Mesothelial cell of epicardium (in vitro differentiated cells): Measurements from ENCODE around the gene PDZD4. TPM values are rescaled to one million over a fixed set of nuclear protein-coding genes. Genes with fewer than 3 reads are reported as not detected.

Experiments used
- DNase-seq, 2 experiments: peaks; one replicate each; pipeline ENCODE4 v3.0.0; 2021; ENCODE audit warnings: low spot score in 2 of 2; ENCODE audit not compliant: unreplicated experiment in 2 of 2
- H3K27ac Mint-ChIP-seq: 2 replicates; pipeline ENCODE4 v1.8.0; 2021; ENCODE audit warnings: mixed read lengths
- H3K27me3 Mint-ChIP-seq: 2 replicates; pipeline ENCODE4 v1.8.0; 2021; ENCODE audit warnings: low read depth, mixed read lengths
- H3K36me3 Mint-ChIP-seq: 2 replicates; pipeline ENCODE4 v1.8.0; 2021; ENCODE audit warnings: mixed read lengths
- H3K4me1 Mint-ChIP-seq: 2 replicates; pipeline ENCODE4 v1.8.0; 2021; ENCODE audit warnings: mixed read lengths
- H3K4me3 Mint-ChIP-seq: 2 replicates; pipeline ENCODE4 v1.8.0; 2021; ENCODE audit warnings: mild to moderate bottlenecking, moderate library complexity, mixed read lengths
- H3K9me3 Mint-ChIP-seq: 2 replicates; pipeline ENCODE4 v1.8.0; 2021; ENCODE audit warnings: mixed read lengths
- total RNA-seq: library from RNA; stranded (reverse); gene quantifications from 3 replicates; pipeline ENCODE4 v1.2.1, GENCODE V29; 2021
- TF ChIP-seq, protein P1 (sequence below): fragments of 200-600 bp; sonication (generic); IDR thresholded peaks from one replicate; pipeline ENCODE4 v1.5.0; 2021; ENCODE audit warnings: antibody characterized with exemption; ENCODE audit not compliant: unreplicated experiment

Gene PDZD4
- total RNA-seq, 1 donor from 2014 or later = 7.6 TPM

DNA sequence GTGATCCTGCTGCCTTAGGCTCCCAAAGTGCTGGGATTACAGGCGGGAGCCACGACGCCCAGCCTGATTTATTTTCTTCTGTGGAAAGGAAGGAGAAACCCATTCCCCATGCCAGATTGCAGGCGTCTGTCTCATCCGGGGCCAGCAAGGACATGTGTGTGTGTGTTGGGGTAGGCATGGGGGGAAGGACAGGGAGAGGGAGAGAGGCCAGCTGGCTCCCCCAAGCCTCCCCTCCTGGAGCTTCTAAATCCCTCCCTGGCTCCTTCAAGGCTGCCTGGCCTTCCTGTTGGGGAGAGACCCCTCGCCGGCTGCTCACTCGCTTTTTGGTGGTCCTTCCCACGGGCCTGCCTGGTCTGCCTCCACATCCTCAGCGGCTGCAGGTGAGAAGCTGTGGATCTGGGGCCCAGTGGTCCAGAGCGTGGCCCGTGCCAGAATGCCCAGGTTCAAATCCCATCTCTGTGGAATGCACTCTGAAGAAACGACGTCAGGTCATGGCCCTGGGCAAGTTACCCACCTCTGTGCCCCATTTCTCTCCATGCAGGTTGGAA, 67.6 kb downstream of the PDZD4 start:
- Mint-ChIP-seq H3K27ac (no peak overlapping the region), H3K36me3 (no peaks in the 10 kb centered on the region), H3K4me1 (peaks cover 10% of the 10 kb centered on the region), H3K9me3 (no peaks in the 10 kb centered on the region), H3K4me3 (no peak overlapping the region), H3K27me3 (no peaks in the 10 kb centered on the region)
- TF ChIP-seq, protein P1, sequence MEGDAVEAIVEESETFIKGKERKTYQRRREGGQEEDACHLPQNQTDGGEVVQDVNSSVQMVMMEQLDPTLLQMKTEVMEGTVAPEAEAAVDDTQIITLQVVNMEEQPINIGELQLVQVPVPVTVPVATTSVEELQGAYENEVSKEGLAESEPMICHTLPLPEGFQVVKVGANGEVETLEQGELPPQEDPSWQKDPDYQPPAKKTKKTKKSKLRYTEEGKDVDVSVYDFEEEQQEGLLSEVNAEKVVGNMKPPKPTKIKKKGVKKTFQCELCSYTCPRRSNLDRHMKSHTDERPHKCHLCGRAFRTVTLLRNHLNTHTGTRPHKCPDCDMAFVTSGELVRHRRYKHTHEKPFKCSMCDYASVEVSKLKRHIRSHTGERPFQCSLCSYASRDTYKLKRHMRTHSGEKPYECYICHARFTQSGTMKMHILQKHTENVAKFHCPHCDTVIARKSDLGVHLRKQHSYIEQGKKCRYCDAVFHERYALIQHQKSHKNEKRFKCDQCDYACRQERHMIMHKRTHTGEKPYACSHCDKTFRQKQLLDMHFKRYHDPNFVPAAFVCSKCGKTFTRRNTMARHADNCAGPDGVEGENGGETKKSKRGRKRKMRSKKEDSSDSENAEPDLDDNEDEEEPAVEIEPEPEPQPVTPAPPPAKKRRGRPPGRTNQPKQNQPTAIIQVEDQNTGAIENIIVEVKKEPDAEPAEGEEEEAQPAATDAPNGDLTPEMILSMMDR = no peak
- DNase-seq = no peak

DNA sequence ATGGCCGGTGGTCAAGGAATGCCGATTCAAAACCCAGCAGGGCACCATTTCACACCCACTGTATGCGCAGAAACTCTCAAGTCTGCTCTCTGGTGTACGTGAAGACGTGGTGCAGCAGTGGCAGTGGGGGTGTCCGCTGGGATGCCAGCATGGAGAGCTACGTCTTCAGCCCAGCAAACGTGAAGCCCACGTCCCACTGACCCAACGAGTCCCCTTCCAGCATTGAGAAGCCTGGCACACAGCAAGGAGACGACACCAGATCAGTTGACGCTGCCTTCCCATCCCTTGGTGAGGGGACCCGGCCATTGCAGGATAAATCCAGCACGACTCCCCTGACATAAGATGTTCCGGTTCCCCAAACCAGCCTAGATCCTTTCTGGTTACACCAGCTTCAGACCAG, 68.5 kb downstream of the PDZD4 start:
- H3K27me3 Mint-ChIP-seq = no peaks in the 10 kb centered on the region
- no peak overlapping the region for H3K27ac Mint-ChIP-seq
- H3K36me3 Mint-ChIP-seq = no peaks in the 10 kb centered on the region
- no peaks in the 10 kb centered on the region for H3K9me3 Mint-ChIP-seq
- H3K4me1 Mint-ChIP-seq = peaks cover 10% of the 10 kb centered on the region
- no peak for DNase-seq
- TF ChIP-seq, protein P1 = no peak
- no peak overlapping the region for H3K4me3 Mint-ChIP-seq

DNA sequence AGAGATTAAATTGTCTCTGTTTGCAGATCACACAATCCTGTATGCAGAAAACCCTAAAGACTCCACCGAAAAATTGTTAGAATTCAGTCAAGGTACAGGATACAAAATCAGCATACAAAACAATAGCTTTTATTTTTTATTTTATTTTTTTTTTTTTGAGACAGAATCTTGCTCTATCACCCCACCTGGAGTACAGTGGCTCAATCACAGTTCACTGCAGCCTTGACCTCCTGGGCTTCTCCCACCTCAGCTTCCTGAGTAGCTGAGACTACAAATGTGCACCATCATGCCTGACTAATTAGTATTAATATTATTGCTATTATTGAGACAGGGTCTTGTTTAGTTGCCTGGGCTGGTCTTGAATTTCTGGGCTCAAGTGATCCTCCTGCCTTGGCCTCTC, 75.2 kb downstream of the PDZD4 start:
- Mint-ChIP-seq H3K4me3 (no peak overlapping the region), H3K9me3 (peaks cover 19% of the 10 kb centered on the region), H3K27me3 (no peaks in the 10 kb centered on the region), H3K4me1 (no peaks in the 10 kb centered on the region), H3K36me3 (peaks cover 6% of the 10 kb centered on the region), H3K27ac (no peak overlapping the region)
- no peak for DNase-seq
- TF ChIP-seq, protein P1 = no peak

Other genes starting within 250 kb of the PDZD4 start
- 17.2 to 19.1 TPM (median 17.3 TPM) in 3 replicates for gene CCNQ, start 231.4 kb downstream of the PDZD4 start, total RNA-seq
- 3.5 to 4.2 TPM (median 3.7 TPM) in 3 replicates for gene DUSP9, start 183.3 kb downstream of the PDZD4 start, total RNA-seq
- 28.2 to 35.1 TPM (median 28.5 TPM) in 3 replicates for gene PNCK, start 156.7 kb downstream of the PDZD4 start, total RNA-seq
- gene SLC6A8, start 142.6 kb downstream of the PDZD4 start, total RNA-seq = 65.3 to 68.0 TPM (median 65.6 TPM) in 3 replicates
- gene BCAP31, start 106.2 kb downstream of the PDZD4 start, total RNA-seq = 116 to 121 TPM (median 118 TPM) in 3 replicates
- 15.4 to 18.3 TPM (median 15.4 TPM) in 3 replicates for gene ABCD1, start 105.7 kb downstream of the PDZD4 start, total RNA-seq
- gene PLXNB3, start 66.3 kb downstream of the PDZD4 start, total RNA-seq = 3.6 to 4.3 TPM (median 4.3 TPM) in 3 replicates
- gene SRPK3, start 49.5 kb downstream of the PDZD4 start, total RNA-seq = 0.14 to 0.16 TPM in 2 of 3 replicates, not detected in the other
- gene IDH3G, start 36.2 kb downstream of the PDZD4 start, total RNA-seq = 49.6 to 55.0 TPM (median 53.5 TPM) in 3 replicates
- 213 to 228 TPM (median 214 TPM) in 3 replicates for gene SSR4, start 35.9 kb downstream of the PDZD4 start, total RNA-seq
- gene L1CAM, start 55.6 kb upstream of the PDZD4 start, total RNA-seq = 1.4 to 2.1 TPM (median 2.1 TPM) in 3 replicates
- not detected in 3 replicates for gene AVPR2, start 74.1 kb upstream of the PDZD4 start, total RNA-seq
- gene ARHGAP4, start 95.7 kb upstream of the PDZD4 start, total RNA-seq = 52.2 to 64.4 TPM (median 62.8 TPM) in 3 replicates
- 76.8 to 82.0 TPM (median 79.3 TPM) in 3 replicates for gene NAA10, start 104.5 kb upstream of the PDZD4 start, total RNA-seq
- 7.2 to 8.5 TPM (median 7.2 TPM) in 3 replicates for gene RENBP, start 114.1 kb upstream of the PDZD4 start, total RNA-seq
- gene HCFC1, start 141.3 kb upstream of the PDZD4 start, total RNA-seq = 96.3 to 99.9 TPM (median 98.5 TPM) in 3 replicates
- gene TMEM187, start 142.2 kb upstream of the PDZD4 start, total RNA-seq = 11.5 to 15.0 TPM (median 14.2 TPM) in 3 replicates
- 64.9 to 73.4 TPM (median 69.1 TPM) in 3 replicates for gene IRAK1, start 189.4 kb upstream of the PDZD4 start, total RNA-seq